HT1080 (cell line): ENCODE data around the gene RASGRP4. TPM values are rescaled to one million over a fixed set of nuclear protein-coding genes. Genes with fewer than 3 reads are reported as not detected.
"Not testable (repeated sequence)": the region's sequence is repeated elsewhere in the genome, so short reads cannot be mapped to it uniquely, and the experiment has no call there.

Experiments
- DNase-seq: peaks from one replicate; pipeline ENCODE4 v3.0.0-alpha.2; 2015; ENCODE audit warnings: low read depth
- total RNA-seq: library from RNA; depleted of rRNA; stranded (reverse); fragments of >200 nt; shearing (Covaris generic); gene quantifications from 2 replicates; pipeline ENCODE4 v1.2.3, GENCODE V29; 2014; rRNA removed

RASGRP4 gene
- total RNA-seq, 1 experiment from 2014 or later = not detected

- no peak for DNase-seq
These were observed 50.9 kb downstream of the RASGRP4 start for GRCh38 chr19:38375098-38375493.

- peak; percentile 99 for DNase-seq
These were observed 51.5 kb downstream of the RASGRP4 start, which contains the start of gene PSMD8 for GRCh38 chr19:38374332-38375097. Gene PSMD8 (plus strand): TSS chr19:38374571. CDS start chr19:38374602, 31 bp downstream.

GRCh38 chr19:38373907-38374331 is 52.1 kb downstream of the RASGRP4 start:
- DNase-seq = no peak

GRCh38 chr19:38371081-38371480 is 54.9 kb downstream of the RASGRP4 start:
- no peak for DNase-seq

- DNase-seq = no peak
These were observed 55.7 kb downstream of the RASGRP4 start for GRCh38 chr19:38370299-38370698.

GRCh38 chr19:38369584-38369983 is 56.4 kb downstream of the RASGRP4 start:
- no peak for DNase-seq

GRCh38 chr19:38367041-38367440 is 59.0 kb downstream of the RASGRP4 start:
- DNase-seq = no peak

- DNase-seq = not testable (repeated sequence)
These were observed 62.9 kb downstream of the RASGRP4 start for GRCh38 chr19:38362946-38363688.

GRCh38 chr19:38362076-38362945 is 63.7 kb downstream of the RASGRP4 start:
- no peak for DNase-seq

GRCh38 chr19:38361633-38362075 is 64.4 kb downstream of the RASGRP4 start:
- no peak for DNase-seq

GRCh38 chr19:38360839-38361631 is 65.0 kb downstream of the RASGRP4 start:
- DNase-seq = no peak

- no peak for DNase-seq
These were observed 65.7 kb downstream of the RASGRP4 start for GRCh38 chr19:38360351-38360750.

- DNase-seq = no peak
These were observed 66.6 kb downstream of the RASGRP4 start for GRCh38 chr19:38359242-38360021.

Other genes starting within 250 kb of the RASGRP4 start
- gene DPF1, start 202.0 kb downstream of the RASGRP4 start, total RNA-seq = 9.1 and 9.5 TPM in 2 replicates
- gene PPP1R14A, start 169.8 kb downstream of the RASGRP4 start, total RNA-seq = not detected in 2 replicates
- 0.21 and 0.27 TPM in 2 replicates for gene SPINT2, start 161.6 kb downstream of the RASGRP4 start, total RNA-seq
- gene C19orf33, start 122.0 kb downstream of the RASGRP4 start, total RNA-seq = 51.9 and 85.9 TPM in 2 replicates
- 120 and 122 TPM in 2 replicates for gene YIF1B, start 110.3 kb downstream of the RASGRP4 start, total RNA-seq
- 0.94 and 1.9 TPM in 2 replicates for gene KCNK6, start 106.4 kb downstream of the RASGRP4 start, total RNA-seq
- gene CATSPERG, start 90.4 kb downstream of the RASGRP4 start, total RNA-seq = 0.55 and 0.73 TPM in 2 replicates
- gene PSMD8, start 51.6 kb downstream of the RASGRP4 start, total RNA-seq = 410 and 485 TPM in 2 replicates
- gene GGN, start 38.2 kb downstream of the RASGRP4 start, total RNA-seq = 0.60 and 1.0 TPM in 2 replicates
- gene SPRED3, start 37.5 kb downstream of the RASGRP4 start, total RNA-seq = 6.6 and 11.0 TPM in 2 replicates
- 14.3 and 16.2 TPM in 2 replicates for gene FAM98C, start 23.1 kb downstream of the RASGRP4 start, total RNA-seq
- gene RYR1, start 7.5 kb upstream of the RASGRP4 start, total RNA-seq = not detected in 2 replicates
- gene MAP4K1, start 191.7 kb upstream of the RASGRP4 start, total RNA-seq = 0.20 and 0.24 TPM in 2 replicates
- gene EIF3K, start 193.0 kb upstream of the RASGRP4 start, total RNA-seq = 564 and 651 TPM in 2 replicates
- gene ACTN4, start 221.4 kb upstream of the RASGRP4 start, total RNA-seq = 446 and 615 TPM in 2 replicates